HG03064 (cell line): ENCODE measurements around the gene CARD9.

Experiments used
- ATAC-seq: cut with Tn5 transposase; IDR thresholded peaks from one replicate; pipeline ENCODE4 v1.9.1; 2021; ENCODE audit warnings: low read depth; ENCODE audit not compliant: unreplicated experiment

Gene CARD9

DNA sequence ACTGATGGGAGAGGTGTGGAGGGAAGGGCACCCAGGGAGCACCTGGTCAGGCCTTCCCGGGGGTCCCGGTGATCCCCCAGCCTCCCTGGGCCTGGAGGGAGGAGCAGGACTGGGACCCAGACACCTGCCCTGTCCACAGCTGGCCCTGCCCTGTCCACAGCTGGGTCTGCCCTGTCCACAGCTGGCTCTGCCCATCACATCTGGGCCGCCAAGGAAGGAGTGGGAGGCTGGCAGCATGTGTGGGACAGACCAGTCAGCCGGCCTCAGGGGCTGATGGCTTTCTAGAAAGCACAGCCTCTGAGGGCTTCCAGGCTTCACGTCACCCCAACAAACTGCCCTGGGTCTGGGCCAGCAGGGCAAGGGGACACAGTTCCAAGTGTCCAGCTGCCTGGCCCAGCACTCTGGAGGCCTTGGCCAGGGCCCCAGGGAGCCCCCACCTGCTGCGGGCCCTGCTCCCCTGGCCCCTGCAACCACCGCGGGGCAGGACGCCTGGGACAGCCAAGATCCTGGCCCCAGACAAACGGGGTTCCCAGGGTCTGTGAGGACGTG, 22.1 kb downstream of the CARD9 start:
- no peak for ATAC-seq

DNA sequence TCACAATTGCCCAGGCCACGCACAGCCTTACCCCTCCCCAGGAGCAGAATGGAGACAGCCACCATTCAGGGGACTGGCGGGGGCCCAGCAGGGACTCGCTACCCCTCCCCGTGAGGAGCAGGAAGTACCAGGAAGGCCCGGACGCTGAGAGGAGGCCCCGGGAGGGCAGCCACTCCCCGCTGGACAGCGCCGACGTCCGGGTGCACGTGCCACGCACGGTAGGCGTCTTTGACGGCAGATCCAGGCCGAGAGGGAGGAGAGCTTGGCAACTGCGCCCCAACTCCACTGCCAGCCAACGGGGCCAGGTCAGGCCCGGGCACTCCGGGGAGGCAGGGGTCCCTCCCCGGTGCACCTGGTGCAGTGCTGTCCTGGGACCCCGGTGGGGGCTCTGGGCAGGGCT, 23.9 kb downstream of the CARD9 start:
- no peak for ATAC-seq

DNA sequence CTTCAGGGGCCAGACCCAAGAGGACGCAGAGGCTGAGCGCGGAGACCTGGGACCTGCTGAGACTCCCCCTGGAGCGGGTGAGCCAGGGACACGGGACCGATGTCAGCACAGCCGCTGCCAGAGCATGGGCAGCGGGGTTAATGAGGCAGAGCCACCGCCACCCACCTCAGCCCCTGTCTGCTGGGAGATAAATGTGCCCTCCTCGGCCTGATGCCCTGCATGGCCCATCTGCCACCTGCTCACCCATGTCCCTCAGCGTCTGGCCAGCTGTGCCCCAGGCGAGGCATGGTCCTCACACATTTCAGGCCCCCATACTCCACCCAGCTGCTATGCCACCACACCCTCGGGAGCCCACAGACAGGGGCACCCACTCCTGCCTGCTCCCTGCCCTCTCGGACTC, 24.8 kb downstream of the CARD9 start:
- no peak for ATAC-seq

DNA sequence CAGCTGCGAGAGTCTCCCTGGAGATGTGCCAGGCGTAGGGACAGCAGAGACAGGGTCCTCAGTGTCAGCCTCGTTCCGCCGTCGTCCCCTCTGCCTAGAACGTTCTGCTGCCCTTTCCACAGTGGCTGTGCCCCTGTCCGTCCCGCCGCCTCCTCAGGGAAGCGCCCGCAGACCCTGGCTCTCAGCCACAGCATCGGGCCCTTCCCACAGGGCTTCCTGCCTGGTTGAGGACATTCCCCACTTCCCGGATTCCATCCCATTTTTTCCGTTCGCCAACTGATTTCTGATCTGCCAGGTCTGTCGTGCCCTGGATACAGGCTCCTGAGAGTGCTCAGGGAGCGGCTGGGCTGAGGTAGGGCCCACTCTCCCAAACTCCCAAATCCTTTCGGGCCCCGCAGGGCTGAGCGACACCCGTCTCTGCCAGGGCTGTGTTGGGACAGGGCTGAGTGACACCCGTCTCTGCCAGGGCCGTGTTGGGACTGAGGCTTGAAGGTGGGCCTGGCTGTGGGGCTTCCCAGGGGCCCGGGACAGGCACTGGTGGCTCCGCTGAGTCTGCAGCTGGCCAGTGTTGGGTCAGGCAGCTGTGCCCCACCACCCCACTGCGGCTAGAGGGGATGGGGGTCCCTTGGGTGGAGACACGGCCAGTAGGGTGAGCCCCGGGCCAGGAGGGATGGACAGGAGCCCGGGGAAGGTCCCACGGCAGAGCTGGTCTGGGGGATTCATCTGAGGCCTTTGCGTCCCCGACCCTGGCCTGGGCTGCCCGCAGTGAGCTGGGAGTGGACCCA, 25.8 kb downstream of the CARD9 start:
- no peak for ATAC-seq

DNA sequence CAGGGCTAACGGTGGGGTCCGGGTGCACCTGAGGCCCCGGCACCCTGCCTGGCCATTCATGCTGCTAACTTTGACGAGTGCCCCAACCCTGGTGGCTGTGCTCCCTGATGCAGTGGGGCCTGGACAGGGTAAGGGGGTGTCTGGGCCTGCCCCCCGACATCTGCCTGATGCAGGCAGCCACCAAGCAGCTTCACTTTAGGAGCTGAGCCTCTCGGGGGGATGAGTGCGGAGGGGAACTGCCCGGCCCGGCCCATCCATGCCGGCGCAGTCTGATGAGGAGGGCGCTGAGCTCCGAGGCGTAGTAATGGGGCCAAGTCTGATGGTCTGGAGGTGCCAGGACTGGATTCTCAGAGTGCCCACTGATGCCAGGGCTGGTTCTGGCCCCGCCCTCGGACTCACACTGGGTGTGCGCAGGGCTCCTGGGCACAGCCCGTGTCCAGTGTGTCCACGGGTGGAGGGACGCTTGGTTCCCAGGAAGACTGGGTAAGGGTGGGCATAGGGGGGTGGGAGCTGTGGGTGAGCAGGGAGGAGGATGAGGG, 26.5 kb downstream of the CARD9 start:
- no peak for ATAC-seq

GRCh38 chr9:136346157-136346481, 27.4 kb downstream of the CARD9 start:
- ATAC-seq = no peak

GRCh38 chr9:136345281-136346156, 27.9 kb downstream of the CARD9 start:
- no peak for ATAC-seq

DNA sequence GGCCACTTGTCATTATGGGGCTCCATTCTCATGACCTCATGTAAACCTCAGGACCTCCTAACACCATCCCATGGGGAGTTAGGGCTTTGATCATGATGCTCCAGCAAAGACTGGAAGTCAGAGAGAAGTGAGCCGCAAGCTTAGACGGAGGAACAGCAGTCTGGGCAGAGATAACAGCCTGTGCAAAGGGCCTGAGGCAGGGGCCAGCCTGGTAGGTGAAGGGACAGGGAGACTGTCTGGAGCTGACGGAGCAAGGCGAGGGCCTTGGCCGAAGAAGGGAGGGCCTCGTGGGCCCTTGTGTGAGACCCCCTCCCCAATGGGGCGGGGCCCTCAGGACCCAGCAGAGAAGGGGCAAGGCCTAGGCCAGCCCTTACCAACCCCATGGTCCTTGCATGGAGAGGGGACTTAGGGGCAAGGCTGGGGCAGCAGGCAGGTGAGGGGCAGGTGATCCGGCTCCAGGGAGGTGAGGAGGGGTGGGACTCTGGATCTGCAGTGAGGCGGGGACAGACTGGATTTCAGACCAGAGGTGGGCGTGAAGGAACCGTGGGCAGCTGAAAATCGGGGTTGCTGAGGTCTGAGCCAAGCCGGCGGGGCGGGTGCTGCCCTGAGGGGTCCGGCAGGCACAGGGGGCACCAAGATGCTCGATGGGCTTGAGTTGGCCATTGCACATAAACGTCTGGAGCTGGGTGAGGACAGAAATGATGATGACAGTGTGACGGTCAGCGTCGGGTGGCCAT, 28.8 kb downstream of the CARD9 start:
- no peak for ATAC-seq

- no peak for ATAC-seq
These were observed 29.6 kb downstream of the CARD9 start for GRCh38 chr9:136343884-136344269.

- ATAC-seq = no peak
These were observed 30.2 kb downstream of the CARD9 start for GRCh38 chr9:136343121-136343883.

DNA sequence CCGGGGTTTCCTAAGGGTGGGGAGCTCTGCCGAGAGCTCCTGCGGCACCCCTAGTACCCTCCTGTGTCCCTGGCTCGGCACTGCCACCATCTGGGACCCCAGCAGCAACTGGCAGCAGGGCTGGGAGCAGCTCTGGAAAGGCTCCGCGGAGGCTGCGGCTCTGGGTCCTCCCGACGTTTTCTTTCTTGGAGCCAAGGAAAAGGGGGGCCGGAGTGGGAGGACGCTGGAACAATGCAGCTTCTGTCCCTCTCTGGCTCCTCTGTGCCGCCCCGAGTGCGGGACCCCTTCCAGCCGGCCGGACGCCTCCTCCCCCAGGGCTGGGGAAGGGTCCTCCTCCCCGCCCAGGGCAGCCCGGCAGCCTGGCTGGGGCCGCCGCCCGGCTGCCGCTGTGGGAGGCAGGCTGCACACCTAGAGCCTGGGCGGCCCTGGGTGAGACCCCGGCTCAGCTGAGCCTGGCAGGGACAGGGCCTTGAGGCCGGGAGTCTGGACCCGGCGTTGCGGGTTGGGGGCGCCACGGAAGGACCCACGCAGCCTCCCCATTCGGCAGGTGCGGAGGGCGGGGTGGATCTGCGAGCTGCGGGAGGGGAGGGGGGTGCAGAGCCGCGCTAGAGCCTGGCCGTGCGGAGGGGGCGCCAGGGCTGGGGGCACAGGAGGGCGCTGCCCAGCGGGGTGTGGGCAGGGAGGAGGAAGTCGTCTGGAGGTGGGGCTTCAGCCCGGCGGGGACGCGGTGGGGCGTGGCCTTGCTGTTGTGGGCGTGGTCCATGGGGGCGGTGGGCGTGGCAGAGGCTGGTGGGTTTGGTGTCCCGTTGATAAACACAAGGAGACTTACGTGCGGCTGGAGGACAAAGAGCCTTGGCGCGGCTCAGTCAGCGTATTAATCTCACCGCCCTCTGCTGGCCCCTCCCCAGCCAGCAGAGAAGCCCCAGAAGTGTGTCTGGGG, 31.0 kb downstream of the CARD9 start:
- no peak for ATAC-seq

DNA sequence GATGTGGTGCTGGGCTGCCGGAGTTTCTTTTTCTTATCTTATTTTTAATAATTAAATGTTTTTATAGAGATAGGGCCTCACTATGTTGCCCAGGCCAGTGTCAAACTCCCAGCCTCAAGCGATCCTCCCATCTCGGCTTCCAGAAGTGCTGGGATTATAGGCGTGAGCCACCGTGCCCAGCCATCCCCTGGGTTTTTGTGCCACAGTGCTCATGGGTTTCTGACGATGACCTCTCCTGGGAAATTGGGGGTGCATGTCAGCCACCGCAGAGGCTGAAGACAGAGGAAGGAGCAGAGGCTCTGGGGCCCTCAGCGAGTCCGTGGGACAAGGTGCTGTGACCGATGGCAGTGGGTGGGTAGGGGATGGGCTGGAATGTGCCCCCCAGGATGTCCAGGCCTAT, 31.7 kb downstream of the CARD9 start:
- ATAC-seq = no peak

DNA sequence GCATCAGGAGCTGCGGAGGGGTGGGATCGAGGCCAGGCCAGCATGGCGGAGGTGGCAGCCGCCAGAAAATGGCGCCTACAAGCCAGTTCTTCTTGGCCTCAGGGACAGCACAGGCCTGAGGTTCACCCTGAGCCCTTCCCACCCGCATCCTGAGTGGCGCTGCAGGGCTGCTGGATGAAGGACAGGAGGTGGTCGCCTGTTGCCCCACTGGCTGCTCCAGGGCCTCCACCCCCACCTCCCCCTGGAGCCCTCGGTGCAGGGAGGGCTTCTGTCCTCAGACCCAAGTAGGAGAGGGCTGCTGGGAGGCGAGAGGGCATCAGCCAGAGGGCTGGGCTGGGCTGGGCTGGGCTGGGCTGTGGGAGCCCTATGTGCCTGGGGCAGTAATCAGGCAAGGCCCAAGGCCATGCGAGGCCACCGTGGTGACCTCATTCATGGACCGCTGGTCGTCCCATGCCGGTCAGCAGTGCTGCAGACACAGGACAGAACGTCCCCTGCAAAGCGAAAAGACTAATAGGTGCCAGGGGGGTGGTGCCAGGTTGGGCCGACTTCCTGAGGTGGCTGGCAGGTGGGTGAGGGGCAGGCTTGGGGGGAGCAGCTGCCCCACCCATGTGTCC, 32.3 kb downstream of the CARD9 start:
- no peak for ATAC-seq

GRCh38 chr9:136340356-136341041, 33.0 kb downstream of the CARD9 start:
- ATAC-seq = no peak

DNA sequence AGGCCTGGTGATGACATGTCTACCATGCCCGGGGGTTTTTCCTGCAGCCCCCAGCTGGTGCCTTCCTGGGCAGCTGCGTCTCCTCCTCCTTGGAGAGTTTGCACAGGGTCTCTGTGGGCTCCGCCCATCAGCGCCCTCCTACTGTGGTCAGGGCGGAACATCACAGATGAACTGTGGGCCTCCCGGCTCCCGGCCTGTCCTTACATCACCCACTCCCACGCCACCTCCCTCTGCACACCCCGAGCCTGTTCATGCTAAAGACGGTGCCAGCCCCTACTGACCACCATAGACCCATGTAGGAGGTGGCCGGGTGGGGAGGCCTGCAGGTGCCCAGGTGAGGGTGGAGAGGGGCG, 33.5 kb downstream of the CARD9 start:
- ATAC-seq = no peak

DNA sequence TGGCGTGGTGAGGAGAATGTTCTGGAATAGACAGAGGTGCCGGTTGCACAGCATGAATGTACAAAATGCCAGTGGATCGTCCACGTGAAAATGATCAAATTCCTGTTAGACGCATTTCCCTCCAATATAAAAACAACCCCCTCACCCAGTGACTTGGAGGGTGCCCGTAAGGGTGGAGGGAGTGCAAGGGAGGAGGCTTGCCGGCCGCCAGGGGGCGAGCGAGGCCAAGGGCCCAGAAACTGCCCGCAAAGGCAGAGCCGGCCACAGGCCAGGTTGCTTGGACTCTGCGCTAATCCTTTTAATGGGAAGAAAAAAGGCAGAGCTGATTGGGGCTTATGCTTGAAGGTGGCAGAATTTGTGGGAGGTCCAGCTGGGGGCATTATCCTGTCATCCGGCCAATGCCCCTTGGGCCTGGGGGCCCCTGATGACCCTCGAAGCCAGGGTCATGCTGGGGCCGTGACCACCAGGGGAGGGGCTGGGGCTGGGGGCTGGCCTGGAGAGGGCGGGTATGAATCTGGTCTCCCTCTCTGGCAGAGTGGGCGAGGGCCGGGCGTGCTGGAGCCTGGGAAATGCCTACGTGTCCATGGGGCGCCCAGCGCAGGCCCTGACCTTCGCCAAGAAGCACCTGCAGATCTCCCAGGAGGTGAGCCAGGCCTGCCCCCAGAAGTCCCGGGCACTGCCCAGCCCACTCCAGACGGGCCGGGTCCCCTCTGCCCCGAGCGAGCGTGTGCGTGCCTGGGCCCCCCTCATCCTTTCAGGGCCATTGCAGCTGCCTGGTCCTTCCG, 34.1 kb downstream of the CARD9 start:
- no peak for ATAC-seq

GRCh38 chr9:136338511-136338910, 35.0 kb downstream of the CARD9 start:
- ATAC-seq = no peak
